Omental fat pad (tissue), 4 donors: ENCODE data around the gene MAG. TPM values are rescaled to one million over a fixed set of nuclear protein-coding genes. Genes with fewer than 3 reads are reported as not detected.
A peak's percentile ranks its signal among the peaks of the same experiment; 100 is the strongest.

Experiments used
- ATAC-seq: fragments of 150-250 bp; one replicate; pipeline ENCODE4 v1.9.1; 2016; ENCODE audit warnings: mild to moderate bottlenecking, moderate library complexity; ENCODE audit not compliant: low FRiP score
- DNase-seq: peaks from one replicate; pipeline ENCODE4 v3.0.0-alpha.2; 2019; ENCODE audit warnings: low spot score
- total RNA-seq, 4 donors: library from RNA; depleted of rRNA; stranded (reverse); fragments of >200 nt; gene quantifications; one replicate each; pipeline ENCODE4 v1.1.0, GENCODE V29; 2016
- TF ChIP-seq, protein P1 (sequence below), 3 donors: fragments of 450-650 bp; IDR thresholded peaks; one replicate each; pipeline ENCODE4 v1.5.1; 2016 to 2017; ENCODE audit warnings: antibody characterized with exemption in 3 of 3, mild to moderate bottlenecking in 3 of 3, moderate library complexity in 2 of 3

Gene MAG
- total RNA-seq, 4 donors from 2014 or later, result not detected

DNA sequence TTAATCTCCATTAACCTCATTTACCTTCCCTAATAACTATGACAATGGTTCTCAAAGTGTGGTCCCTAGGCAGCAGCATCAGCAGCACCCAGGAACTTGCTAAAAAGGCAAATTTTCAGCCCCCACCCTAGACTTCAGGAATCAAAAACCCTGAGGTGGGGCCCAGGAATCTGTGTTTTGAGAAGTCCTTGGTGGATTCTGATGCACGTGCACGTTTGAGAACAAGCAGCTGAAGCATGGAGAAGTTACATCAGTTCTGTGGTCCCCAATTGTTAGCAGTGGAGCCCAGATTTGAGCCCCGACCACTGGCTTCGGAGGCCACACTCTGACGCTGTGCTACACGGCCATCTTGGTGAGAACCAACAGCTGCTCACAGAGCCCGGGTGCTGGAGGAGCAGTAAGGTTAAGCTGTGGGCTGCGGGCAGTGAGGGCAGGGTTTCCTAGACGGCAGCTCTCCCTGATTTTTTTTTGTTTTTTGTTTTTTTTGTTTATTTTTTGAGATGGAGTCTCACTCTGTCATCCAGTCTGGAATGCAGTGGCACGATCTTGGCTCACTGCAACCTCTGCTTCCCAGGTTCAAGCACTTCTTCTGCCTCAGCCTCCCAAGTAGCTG is 23.0 kb downstream of the MAG start:
- DNase-seq, result no peak
- no peak for ATAC-seq
- TF ChIP-seq, protein P1, sequence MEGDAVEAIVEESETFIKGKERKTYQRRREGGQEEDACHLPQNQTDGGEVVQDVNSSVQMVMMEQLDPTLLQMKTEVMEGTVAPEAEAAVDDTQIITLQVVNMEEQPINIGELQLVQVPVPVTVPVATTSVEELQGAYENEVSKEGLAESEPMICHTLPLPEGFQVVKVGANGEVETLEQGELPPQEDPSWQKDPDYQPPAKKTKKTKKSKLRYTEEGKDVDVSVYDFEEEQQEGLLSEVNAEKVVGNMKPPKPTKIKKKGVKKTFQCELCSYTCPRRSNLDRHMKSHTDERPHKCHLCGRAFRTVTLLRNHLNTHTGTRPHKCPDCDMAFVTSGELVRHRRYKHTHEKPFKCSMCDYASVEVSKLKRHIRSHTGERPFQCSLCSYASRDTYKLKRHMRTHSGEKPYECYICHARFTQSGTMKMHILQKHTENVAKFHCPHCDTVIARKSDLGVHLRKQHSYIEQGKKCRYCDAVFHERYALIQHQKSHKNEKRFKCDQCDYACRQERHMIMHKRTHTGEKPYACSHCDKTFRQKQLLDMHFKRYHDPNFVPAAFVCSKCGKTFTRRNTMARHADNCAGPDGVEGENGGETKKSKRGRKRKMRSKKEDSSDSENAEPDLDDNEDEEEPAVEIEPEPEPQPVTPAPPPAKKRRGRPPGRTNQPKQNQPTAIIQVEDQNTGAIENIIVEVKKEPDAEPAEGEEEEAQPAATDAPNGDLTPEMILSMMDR (IDR thresholded peaks at IDR 0.05), result no peak

- TF ChIP-seq, protein P1 (IDR thresholded peaks at IDR 0.05), result no peak
Measured at GRCh38 chr19:35315883-35316282, 23.9 kb downstream of the MAG start.

GRCh38 chr19:35316560-35316959 is 24.6 kb downstream of the MAG start:
- DNase-seq, result no peak
- TF ChIP-seq, protein P1 (IDR thresholded peaks at IDR 0.05), result no peak
- ATAC-seq, result no peak

More at GRCh38 chr19:35315883-35316282, 23.9 kb downstream of the MAG start:
- no peak for DNase-seq
- ATAC-seq, result no peak

GRCh38 chr19:35317464-35318043 is 25.6 kb downstream of the MAG start:
- ATAC-seq, result no peak
- DNase-seq, result no peak
- TF ChIP-seq, protein P1 (IDR thresholded peaks at IDR 0.05), result no peak

- DNase-seq (peak; percentile 45), ATAC-seq (peak; percentile 71)
- TF ChIP-seq, protein P1 (IDR thresholded peaks at IDR 0.05), result no peak
Measured at GRCh38 chr19:35318679-35319448, 26.9 kb downstream of the MAG start.

- TF ChIP-seq, protein P1 (IDR thresholded peaks at IDR 0.05), result no peak
- no peak for ATAC-seq
Measured at GRCh38 chr19:35320065-35320713, 28.2 kb downstream of the MAG start.

More at GRCh38 chr19:35320065-35320713, 28.2 kb downstream of the MAG start:
- no peak for DNase-seq
